ENCODE measurements around the gene SUOX.
"Not testable (repeated sequence)": the region's sequence is repeated elsewhere in the genome, so short reads cannot be mapped to it uniquely, and the experiment has no call there.

SUOX gene

GRCh38 chr12:55973599-55974307 lies 23.3 kb upstream of the SUOX start, which contains the start of gene RAB5B:
TSS of gene RAB5B (plus strand) at chr12:55974078. CDS start at chr12:55986961, 12,883 bp downstream.
- DNase-seq (ENCODE audit: low spot score): peak; percentile 100
- no peaks in the 10 kb centered on the region for H3K9me3 ChIP-seq (ENCODE audit: severe bottlenecking)
- H3K27ac ChIP-seq (ENCODE audit: poor library complexity, severe bottlenecking): peak within 1 kb of the TSS; percentile 86
- peaks cover 11% of the 10 kb centered on the region for H3K4me1 ChIP-seq (ENCODE audit: insufficient read depth, poor library complexity, severe bottlenecking)
- peak; percentile 91 for ATAC-seq (ENCODE audit: low read depth)
- TF ChIP-seq CTCF (IDR thresholded peaks at IDR 0.05; ENCODE audit: poor library complexity, severe bottlenecking): no peak
- H3K36me3 ChIP-seq (ENCODE audit: low read depth): peaks cover 43% of the 10 kb centered on the region
- no peaks in the 10 kb centered on the region for H3K27me3 ChIP-seq (ENCODE audit: insufficient read depth, poor library complexity, severe bottlenecking)
- peak within 1 kb of the TSS; percentile 86 for H3K4me3 ChIP-seq (ENCODE audit: severe bottlenecking)

- Histone ChIP-seq H3K27ac (ENCODE audit: poor library complexity, severe bottlenecking) (peak overlapping the region; percentile 86), H3K9me3 (ENCODE audit: severe bottlenecking) (no peaks in the 10 kb centered on the region), H3K4me3 (ENCODE audit: severe bottlenecking) (peak overlapping the region; percentile 86), H3K36me3 (ENCODE audit: low read depth) (peaks cover 42% of the 10 kb centered on the region), H3K4me1 (ENCODE audit: insufficient read depth, poor library complexity, severe bottlenecking) (peaks cover 11% of the 10 kb centered on the region), H3K27me3 (ENCODE audit: insufficient read depth, poor library complexity, severe bottlenecking) (no peaks in the 10 kb centered on the region)
- no peak for DNase-seq (ENCODE audit: low spot score)
- peak; percentile 30 for ATAC-seq (ENCODE audit: low read depth)
- no peak for TF ChIP-seq CTCF (IDR thresholded peaks at IDR 0.05; ENCODE audit: poor library complexity, severe bottlenecking)
These were observed 22.8 kb upstream of the SUOX start for GRCh38 chr12:55974308-55974730.

- Histone ChIP-seq H3K27ac (ENCODE audit: poor library complexity, severe bottlenecking) (no peak overlapping the region), H3K4me3 (ENCODE audit: severe bottlenecking) (no peak overlapping the region), H3K27me3 (ENCODE audit: insufficient read depth, poor library complexity, severe bottlenecking) (no peaks in the 10 kb centered on the region), H3K9me3 (ENCODE audit: severe bottlenecking) (no peaks in the 10 kb centered on the region), H3K36me3 (ENCODE audit: low read depth) (peaks cover 59% of the 10 kb centered on the region), H3K4me1 (ENCODE audit: insufficient read depth, poor library complexity, severe bottlenecking) (peaks cover 3% of the 10 kb centered on the region)
- TF ChIP-seq CTCF (IDR thresholded peaks at IDR 0.05; ENCODE audit: poor library complexity, severe bottlenecking): no peak
- no peak for ATAC-seq (ENCODE audit: low read depth)
- DNase-seq (ENCODE audit: low spot score): no peak
These were observed 18.7 kb upstream of the SUOX start for GRCh38 chr12:55978393-55978792.

DNA sequence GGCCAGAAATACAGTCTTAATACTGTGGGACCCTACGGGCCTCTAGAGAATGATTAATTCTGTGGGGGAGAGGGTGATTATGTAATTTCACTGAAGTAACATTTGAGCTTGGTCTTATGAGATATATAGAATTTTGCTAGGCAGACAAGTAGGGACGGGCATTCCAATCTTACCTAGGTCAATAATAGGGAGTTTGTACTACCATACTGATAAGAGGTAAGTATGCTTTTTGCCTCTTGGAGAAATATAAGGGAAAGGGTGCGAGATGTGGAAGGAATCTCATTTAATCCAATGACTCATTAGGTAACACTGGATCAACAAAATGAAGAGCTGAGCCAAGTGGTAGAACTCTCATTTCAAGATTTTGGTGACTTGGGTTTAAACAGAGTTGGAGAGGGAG lies 18.0 kb upstream of the SUOX start:
- Histone ChIP-seq H3K9me3 (ENCODE audit: severe bottlenecking) (no peaks in the 10 kb centered on the region), H3K27me3 (ENCODE audit: insufficient read depth, poor library complexity, severe bottlenecking) (no peaks in the 10 kb centered on the region), H3K4me1 (ENCODE audit: insufficient read depth, poor library complexity, severe bottlenecking) (peaks cover 3% of the 10 kb centered on the region), H3K27ac (ENCODE audit: poor library complexity, severe bottlenecking) (no peak overlapping the region), H3K36me3 (ENCODE audit: low read depth) (peaks cover 65% of the 10 kb centered on the region), H3K4me3 (ENCODE audit: severe bottlenecking) (no peak overlapping the region)
- no peak for TF ChIP-seq CTCF (IDR thresholded peaks at IDR 0.05; ENCODE audit: poor library complexity, severe bottlenecking)
- no peak for ATAC-seq (ENCODE audit: low read depth)
- DNase-seq (ENCODE audit: low spot score): no peak

- H3K27ac ChIP-seq (ENCODE audit: poor library complexity, severe bottlenecking); H3K27me3 ChIP-seq (ENCODE audit: insufficient read depth, poor library complexity, severe bottlenecking): not testable (repeated sequence)
- peaks cover 78% of the 10 kb centered on the region for H3K36me3 ChIP-seq (ENCODE audit: low read depth)
These were observed 15.2 kb upstream of the SUOX start for GRCh38 chr12:55981882-55982281.

More at GRCh38 chr12:55981882-55982281, 15.2 kb upstream of the SUOX start:
- not testable (repeated sequence) for DNase-seq (ENCODE audit: low spot score); H3K4me1 ChIP-seq (ENCODE audit: insufficient read depth, poor library complexity, severe bottlenecking); H3K4me3 ChIP-seq (ENCODE audit: severe bottlenecking); H3K9me3 ChIP-seq (ENCODE audit: severe bottlenecking)
- peak; percentile 79 for ATAC-seq (ENCODE audit: low read depth)

Data from RWPE2 (cell line).